ENCODE data around the gene DAAM2. TPM values are rescaled to one million over a fixed set of nuclear protein-coding genes. Genes with fewer than 3 reads are reported as not detected.

Gene DAAM2
- total and polyA plus RNA-seq, 9 of the 15 experiments (the other 6 are each of a cell fraction or from before 2014, with no cell fraction given), result 0.01 to 0.07 TPM; not detected in 7

- TF ChIP-seq MGA (IDR thresholded peaks at IDR 0.05) (no peak), CAMTA2 (CRISPR knock-in tag; conservative IDR thresholded peaks at IDR 0.05) (no peak), CC2D1A (IDR thresholded peaks at IDR 0.05) (no peak), ERF (CRISPR knock-in tag; IDR thresholded peaks at IDR 0.05) (no peak), ZNF76 (CRISPR knock-in tag; IDR thresholded peaks at IDR 0.05; ENCODE audit: borderline replicate concordance) (no peak), BACH1 (tag; IDR thresholded peaks at IDR 0.05) (no peak), KHSRP (IDR thresholded peaks at IDR 0.05) (no peak)
These were observed 133.2 kb downstream of the DAAM2 start (continued) for GRCh38 chr6:39925191-39925930.
